ENCODE measurements around the gene CDKN2A. TPM values are rescaled to one million over a fixed set of nuclear protein-coding genes. Genes with fewer than 3 reads are reported as not detected.

CDKN2A gene
- polyA plus RNA-seq, 1 experiment, result 20.0 TPM

DNA sequence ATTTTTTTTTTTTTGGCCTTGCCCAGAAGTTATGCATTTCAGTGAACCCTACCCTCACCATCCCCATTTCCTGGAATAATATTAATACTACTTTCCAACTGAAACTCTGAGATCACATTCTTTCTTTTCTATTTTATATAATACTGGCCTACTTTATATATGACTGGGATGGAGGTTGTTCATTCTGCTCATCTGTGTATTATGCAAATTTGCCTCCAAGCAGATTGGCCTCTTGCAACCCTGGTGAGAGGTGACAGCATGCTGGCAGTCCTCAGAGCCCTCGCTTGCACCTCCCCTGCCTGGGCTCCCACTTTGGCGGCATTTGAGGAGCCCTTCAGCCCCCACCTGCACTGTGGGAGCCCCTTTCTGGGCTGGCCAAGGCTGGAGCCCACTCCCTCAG is 35.4 kb downstream of the CDKN2A start:
- ChIA-PET POLR2A (no interaction called here), CTCF (no interaction called here)
- no peaks in the 10 kb centered on the region for H3K36me3 ChIP-seq (ENCODE audit: control insufficient read depth, insufficient read depth, low read length)
- no peak for DNase-seq (ENCODE audit: low read depth)
- TF ChIP-seq CTCF (IDR thresholded peaks at IDR 0.05; ENCODE audit: insufficient read depth, low read depth, low read length), result no peak
- H3K4me3 ChIP-seq (ENCODE audit: low read depth, low read length), result no peak overlapping the region
- H3K27me3 ChIP-seq (ENCODE audit: control insufficient read depth, insufficient read depth, low read length), result no peaks in the 10 kb centered on the region; the same call in none of the 2 replicates

DNA sequence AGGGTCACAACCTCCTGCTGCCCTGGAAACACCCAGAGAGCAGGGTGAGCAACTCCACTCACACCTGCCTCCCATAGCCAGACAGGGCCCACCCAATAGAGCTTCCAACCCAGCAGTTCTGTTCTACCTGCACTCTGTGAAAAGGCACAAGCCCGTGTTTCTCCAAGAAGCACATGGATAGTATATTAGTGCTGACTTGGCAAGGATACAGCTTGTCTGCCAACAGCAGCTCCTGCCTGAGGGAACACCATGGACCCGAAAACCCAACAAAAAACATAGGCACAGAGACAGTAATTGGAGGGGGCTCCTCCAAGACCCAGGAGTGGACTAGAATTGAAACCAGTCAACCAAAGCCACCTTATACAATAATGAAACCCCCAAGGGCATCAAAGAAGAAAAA is 48.6 kb downstream of the CDKN2A start:
- Histone ChIP-seq H3K4me3 (ENCODE audit: low read depth, low read length) (no peak overlapping the region), H3K36me3 (ENCODE audit: control insufficient read depth, insufficient read depth, low read length) (no peaks in the 10 kb centered on the region), H3K27me3 (ENCODE audit: control insufficient read depth, insufficient read depth, low read length) (0 out of 2 replicates have a peak, but pooled peaks cover 2% of the 10 kb centered on the region)
- DNase-seq (ENCODE audit: low read depth), result no peak
- TF ChIP-seq CTCF (IDR thresholded peaks at IDR 0.05; ENCODE audit: insufficient read depth, low read depth, low read length), result no peak
- ChIA-PET CTCF (interaction anchor here (1.5 kb wide), 1 partner anchor 50 kb away, joined by 3 read pairs; no protein-coding TSS in a partner anchor), POLR2A (no interaction called here)

GRCh38 chr9:21943464-21943863 is 50.7 kb downstream of the CDKN2A start:
- no peak for DNase-seq (ENCODE audit: low read depth)
- CTCF ChIA-PET, result interaction anchor here (2.3 kb wide), 1 partner anchor 10 kb away, joined by 8 read pairs; no protein-coding TSS in a partner anchor
- H3K36me3 ChIP-seq (ENCODE audit: control insufficient read depth, insufficient read depth, low read length), result no peaks in the 10 kb centered on the region
- POLR2A ChIA-PET, result no interaction called here
- H3K27me3 ChIP-seq (ENCODE audit: control insufficient read depth, insufficient read depth, low read length), result 0 out of 2 replicates have a peak, but pooled peaks cover 2% of the 10 kb centered on the region
- H3K4me3 ChIP-seq (ENCODE audit: low read depth, low read length), result no peak overlapping the region
- no peak for TF ChIP-seq CTCF (IDR thresholded peaks at IDR 0.05; ENCODE audit: insufficient read depth, low read depth, low read length)

GRCh38 chr9:21941337-21941995 is 52.7 kb downstream of the CDKN2A start:
- TF ChIP-seq CTCF (IDR thresholded peaks at IDR 0.05; ENCODE audit: insufficient read depth, low read depth, low read length), result no peak
- Histone ChIP-seq H3K27me3 (ENCODE audit: control insufficient read depth, insufficient read depth, low read length) (0 out of 2 replicates have a peak, but pooled peaks cover 2% of the 10 kb centered on the region), H3K36me3 (ENCODE audit: control insufficient read depth, insufficient read depth, low read length) (no peaks in the 10 kb centered on the region), H3K4me3 (ENCODE audit: low read depth, low read length) (no peak overlapping the region)
- POLR2A ChIA-PET, result no interaction called here
- CTCF ChIA-PET, result interaction anchor here (1.7 to 2.3 kb wide), 2 partner anchors 8 to 10 kb away, joined by 5 to 8 read pairs; no protein-coding TSS in a partner anchor
- no peak for DNase-seq (ENCODE audit: low read depth)

DNA sequence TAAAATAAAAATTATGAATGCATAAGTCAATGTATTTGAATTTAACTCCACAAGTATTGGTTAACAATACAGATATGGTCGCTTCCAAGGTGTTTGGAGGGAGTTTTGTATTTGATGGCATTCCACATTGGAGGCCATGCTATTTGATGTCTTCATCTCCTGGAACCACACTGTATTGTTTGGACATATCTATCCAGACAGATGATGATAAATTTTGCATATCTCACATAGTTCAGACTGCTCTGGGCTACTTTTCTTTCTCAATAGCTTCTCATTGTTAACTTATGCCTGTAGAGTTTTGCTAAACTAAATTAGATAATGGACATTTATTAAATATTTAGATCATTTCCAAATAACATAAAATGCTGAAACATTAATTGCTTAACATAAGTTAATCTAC is 58.0 kb downstream of the CDKN2A start:
- Histone ChIP-seq H3K36me3 (ENCODE audit: control insufficient read depth, insufficient read depth, low read length) (no peaks in the 10 kb centered on the region), H3K4me3 (ENCODE audit: low read depth, low read length) (no peak overlapping the region), H3K27me3 (ENCODE audit: control insufficient read depth, insufficient read depth, low read length) (no peaks in the 10 kb centered on the region)
- DNase-seq (ENCODE audit: low read depth), result no peak
- CTCF ChIA-PET, result interaction anchor here (0.6 to 1.3 kb wide), 2 partner anchors 57 to 72 kb away, joined by 3 read pairs; no protein-coding TSS in a partner anchor
- POLR2A ChIA-PET, result no interaction called here
- TF ChIP-seq CTCF (IDR thresholded peaks at IDR 0.05; ENCODE audit: insufficient read depth, low read depth, low read length), result no peak

All from BJ (cell line).